Activated T-cell treated with anti-CD3 and anti-CD28 coated beads, Interleukin-2, amount 50 U/mL, for 72 hours (primary cell): ENCODE data around the gene ANXA3. TPM values are rescaled to one million over a fixed set of nuclear protein-coding genes. Genes with fewer than 3 reads are reported as not detected.

Experiments used
- ATAC-seq, 2 donors: fragments of 150-1000 bp; cut with Tn5 transposase; replicated peaks in 1 of 2; 2 replicates each; pipeline ENCODE4 v1.10.0; 2021; ENCODE audit warnings: moderate library complexity in 2 of 2, mild to moderate bottlenecking in 1 of 2
- DNase-seq, 2 donors: peaks; one replicate each; pipeline ENCODE4 v3.0.0; 2021 to 2022; ENCODE audit warnings: mixed read lengths in 1 of 2
- H3K27ac Mint-ChIP-seq: one replicate; pipeline ENCODE4 v1.8.0; 2022; ENCODE audit warnings: mild to moderate bottlenecking, moderate library complexity, mixed read lengths
- H3K27me3 Mint-ChIP-seq: one replicate; pipeline ENCODE4 v1.8.0; 2022; ENCODE audit warnings: low read depth, mixed read lengths
- H3K36me3 Mint-ChIP-seq, 2 donors: one replicate each; pipeline ENCODE4 v1.8.0; 2022; ENCODE audit warnings: mixed read lengths in 2 of 2, mild to moderate bottlenecking in 1 of 2; ENCODE audit not compliant: insufficient read depth in 2 of 2
- H3K4me1 Mint-ChIP-seq: one replicate; pipeline ENCODE4 v1.8.0; 2022; ENCODE audit warnings: low read depth, mixed read lengths
- H3K4me3 Mint-ChIP-seq, 2 donors: one replicate each; pipeline ENCODE4 v1.8.0; 2022; ENCODE audit warnings: mild to moderate bottlenecking in 2 of 2, mixed read lengths in 2 of 2, moderate library complexity in 2 of 2
- H3K9me3 Mint-ChIP-seq, 2 donors: one replicate each; pipeline ENCODE4 v1.8.0; 2022; ENCODE audit warnings: mixed read lengths in 2 of 2
- total RNA-seq, 2 donors: library from RNA; stranded (reverse); gene quantifications; one replicate each; pipeline ENCODE4 v1.2.3, GENCODE V29; 2022

ANXA3 gene
- total RNA-seq, 2 donors from 2014 or later, result 0.93 to 1.7 TPM

DNA sequence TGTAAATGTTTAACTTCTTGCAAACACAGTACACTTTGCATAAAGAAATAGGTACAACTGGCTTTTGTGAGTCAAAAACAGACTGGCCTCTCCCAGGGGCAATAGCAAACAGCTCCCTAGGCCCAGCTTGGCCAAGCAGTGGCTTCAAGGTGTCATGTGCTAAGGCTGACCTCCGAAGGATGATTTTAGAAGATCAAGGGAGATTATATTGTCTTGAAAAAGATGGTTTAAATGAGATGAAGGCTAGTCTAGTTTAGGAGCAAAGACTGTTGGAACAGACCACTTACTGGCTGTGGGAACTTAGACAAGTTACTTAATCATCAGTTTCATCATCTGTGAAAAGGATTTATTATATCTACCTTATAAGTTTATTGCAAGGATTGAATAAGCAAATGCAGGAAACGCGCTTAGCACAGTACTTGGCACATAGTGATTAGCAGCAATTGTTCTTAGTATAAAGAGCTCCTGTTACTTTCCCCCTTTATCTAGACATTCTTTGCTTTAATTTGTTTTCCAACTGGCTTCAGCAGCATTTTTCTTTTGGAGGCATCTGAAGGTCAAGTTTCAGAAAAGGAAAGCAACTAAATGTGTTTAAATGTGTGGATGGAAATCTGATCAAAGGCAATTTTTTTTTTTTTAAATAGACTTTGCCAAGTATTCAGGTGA is 17.2 kb downstream of the ANXA3 start:
- no peak overlapping the region for H3K27ac Mint-ChIP-seq
- ATAC-seq (no peak), DNase-seq (no peak)
- no peaks in the 10 kb centered on the region for H3K9me3 Mint-ChIP-seq
- peaks cover 22% of the 10 kb centered on the region for H3K27me3 Mint-ChIP-seq
- no peaks in the 10 kb centered on the region for H3K4me1 Mint-ChIP-seq
- no peak overlapping the region for H3K4me3 Mint-ChIP-seq
- no peaks in the 10 kb centered on the region for H3K36me3 Mint-ChIP-seq

DNA sequence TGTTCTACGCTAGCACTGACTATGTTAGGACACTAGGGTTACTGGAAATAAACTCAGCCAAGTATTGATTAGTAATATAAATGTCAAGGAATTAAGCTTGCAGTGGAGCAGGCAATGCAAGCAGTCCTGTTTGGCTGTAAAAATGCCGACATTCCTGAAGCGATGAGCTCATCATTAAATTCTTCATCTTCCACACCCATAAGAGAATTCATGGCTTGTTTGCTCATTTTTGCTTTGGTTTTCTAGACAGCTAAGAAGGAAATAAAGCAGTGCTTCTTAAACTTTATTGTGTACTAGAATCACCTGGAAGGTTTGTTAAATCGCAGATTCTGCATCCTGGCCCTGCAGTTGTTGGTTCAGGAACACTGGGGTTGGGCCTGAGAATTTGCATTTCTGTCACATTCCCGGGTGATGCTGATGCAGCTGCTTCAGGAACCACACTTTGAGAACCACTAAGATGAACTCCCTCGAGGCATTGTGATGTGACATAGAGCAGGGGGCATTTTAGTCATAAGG is 17.8 kb downstream of the ANXA3 start:
- H3K36me3 Mint-ChIP-seq, result no peaks in the 10 kb centered on the region
- ATAC-seq (no peak), DNase-seq (no peak)
- H3K9me3 Mint-ChIP-seq, result no peaks in the 10 kb centered on the region
- no peak overlapping the region for H3K27ac Mint-ChIP-seq
- peaks cover 22% of the 10 kb centered on the region for H3K27me3 Mint-ChIP-seq
- no peak overlapping the region for H3K4me3 Mint-ChIP-seq
- no peaks in the 10 kb centered on the region for H3K4me1 Mint-ChIP-seq

DNA sequence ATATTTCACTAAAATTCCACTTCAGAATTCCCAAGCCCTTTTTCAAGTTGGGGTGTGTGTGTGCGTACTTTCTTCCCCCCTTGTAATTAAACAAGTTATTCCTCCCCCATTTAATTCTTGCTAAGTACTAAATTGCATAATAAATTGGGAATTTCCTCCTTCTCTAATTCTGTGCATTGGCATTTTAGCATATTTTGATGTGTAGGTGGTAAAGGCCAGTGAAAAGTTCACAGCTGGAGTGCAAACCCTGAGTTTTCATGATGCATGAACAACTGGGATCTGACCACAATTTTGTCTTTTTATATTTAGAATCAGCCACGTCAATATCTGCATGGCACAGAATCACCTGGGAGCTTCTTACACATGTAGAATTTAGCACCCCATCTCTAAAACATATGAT is 18.5 kb downstream of the ANXA3 start:
- no peaks in the 10 kb centered on the region for H3K4me1 Mint-ChIP-seq
- no peak for ATAC-seq
- no peak overlapping the region for H3K4me3 Mint-ChIP-seq
- H3K27me3 Mint-ChIP-seq, result peaks cover 22% of the 10 kb centered on the region
- no peak for DNase-seq
- H3K9me3 Mint-ChIP-seq, result no peaks in the 10 kb centered on the region
- no peak overlapping the region for H3K27ac Mint-ChIP-seq
- H3K36me3 Mint-ChIP-seq, result no peaks in the 10 kb centered on the region

DNA sequence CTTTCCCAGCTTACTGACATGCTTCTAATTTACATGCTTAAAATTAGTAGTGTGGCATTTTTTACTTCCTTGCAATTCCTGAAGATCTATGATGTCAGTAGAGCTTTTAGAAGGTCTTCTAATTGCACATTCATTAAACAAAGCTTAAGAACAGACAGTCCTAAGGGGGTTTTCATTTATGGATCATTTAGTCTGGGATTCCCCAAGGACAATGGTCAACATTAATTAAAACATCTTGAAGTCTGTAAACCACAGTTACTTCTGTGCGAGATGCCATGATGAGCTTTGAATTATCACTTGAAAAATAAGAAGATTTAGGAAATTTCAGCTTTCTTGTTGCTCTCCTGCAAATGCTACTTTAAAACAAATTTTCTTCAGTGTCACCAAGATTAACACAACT is 20.2 kb downstream of the ANXA3 start:
- Mint-ChIP-seq H3K27ac (no peak overlapping the region), H3K4me3 (no peak overlapping the region), H3K36me3 (no peaks in the 10 kb centered on the region), H3K9me3 (peaks cover 0 to 4% of the 10 kb centered on the region in 2 donors), H3K4me1 (no peaks in the 10 kb centered on the region), H3K27me3 (peaks cover 22% of the 10 kb centered on the region)
- DNase-seq (no peak), ATAC-seq (no peak)

DNA sequence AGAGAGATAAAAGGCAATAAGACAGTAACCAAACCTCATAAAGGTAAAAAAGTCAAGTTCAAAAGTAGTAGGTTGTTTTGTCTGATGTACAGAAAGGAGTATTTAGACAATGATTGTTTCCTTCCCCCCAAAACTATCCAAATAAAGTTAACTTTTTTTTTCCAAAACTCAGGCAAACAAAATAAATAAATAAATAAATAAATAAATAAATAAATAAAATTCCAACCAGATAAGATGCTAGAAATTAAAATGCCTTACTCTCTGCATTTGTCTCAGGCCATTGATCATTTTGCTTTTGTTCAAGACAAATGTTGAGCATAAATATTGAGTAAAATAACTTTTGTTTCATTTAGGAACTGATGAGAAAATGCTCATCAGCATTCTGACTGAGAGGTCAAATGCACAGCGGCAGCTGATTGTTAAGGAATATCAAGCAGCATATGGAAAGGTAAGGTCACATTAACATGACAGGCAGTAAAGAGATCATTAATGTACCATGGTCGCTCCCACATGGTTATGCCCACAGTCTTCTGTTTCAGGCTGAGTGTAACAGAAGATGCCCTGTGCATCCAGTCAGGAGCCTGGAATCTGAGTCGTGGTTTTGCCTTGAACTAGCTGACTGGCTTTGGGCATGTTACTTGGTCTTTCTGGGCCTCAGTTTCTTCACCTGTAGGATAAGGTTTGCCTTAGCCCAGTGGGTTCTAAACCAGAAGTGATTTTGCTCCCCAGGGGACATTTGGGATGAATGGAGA is 27.3 kb downstream of the ANXA3 start:
- H3K4me3 Mint-ChIP-seq, result no peak overlapping the region
- peaks cover 0 to 4% of the 10 kb centered on the region in 2 donors for H3K9me3 Mint-ChIP-seq
- no peaks in the 10 kb centered on the region for H3K36me3 Mint-ChIP-seq
- H3K4me1 Mint-ChIP-seq, result no peaks in the 10 kb centered on the region
- peaks cover 7% of the 10 kb centered on the region for H3K27me3 Mint-ChIP-seq
- DNase-seq, result no peak
- H3K27ac Mint-ChIP-seq, result peak overlapping the region; percentile 13
- no peak for ATAC-seq

DNA sequence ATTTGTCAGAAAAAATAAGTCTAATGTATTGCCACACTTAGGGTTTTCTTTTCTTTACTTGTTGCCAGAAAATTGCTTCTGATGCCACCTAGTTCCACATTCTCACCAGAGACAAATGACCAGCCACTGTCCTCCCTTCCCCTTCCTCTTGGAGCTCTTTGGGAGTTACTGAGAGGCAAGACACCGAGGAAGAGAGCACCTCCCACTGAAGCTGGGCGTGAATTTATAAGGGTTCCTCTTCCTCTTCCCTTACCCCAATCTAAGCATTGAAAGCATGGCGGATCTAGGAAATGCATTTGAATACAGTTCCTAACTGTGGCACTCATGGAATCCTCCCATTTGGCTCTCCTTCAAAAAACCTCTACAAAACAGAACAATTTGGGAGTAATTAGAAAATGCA is 30.0 kb downstream of the ANXA3 start:
- Mint-ChIP-seq H3K4me1 (no peaks in the 10 kb centered on the region), H3K36me3 (no peaks in the 10 kb centered on the region), H3K4me3 (no peak overlapping the region), H3K27ac (no peak overlapping the region), H3K9me3 (no peaks in the 10 kb centered on the region), H3K27me3 (peaks cover 7% of the 10 kb centered on the region)
- DNase-seq, result no peak
- no peak for ATAC-seq

DNA sequence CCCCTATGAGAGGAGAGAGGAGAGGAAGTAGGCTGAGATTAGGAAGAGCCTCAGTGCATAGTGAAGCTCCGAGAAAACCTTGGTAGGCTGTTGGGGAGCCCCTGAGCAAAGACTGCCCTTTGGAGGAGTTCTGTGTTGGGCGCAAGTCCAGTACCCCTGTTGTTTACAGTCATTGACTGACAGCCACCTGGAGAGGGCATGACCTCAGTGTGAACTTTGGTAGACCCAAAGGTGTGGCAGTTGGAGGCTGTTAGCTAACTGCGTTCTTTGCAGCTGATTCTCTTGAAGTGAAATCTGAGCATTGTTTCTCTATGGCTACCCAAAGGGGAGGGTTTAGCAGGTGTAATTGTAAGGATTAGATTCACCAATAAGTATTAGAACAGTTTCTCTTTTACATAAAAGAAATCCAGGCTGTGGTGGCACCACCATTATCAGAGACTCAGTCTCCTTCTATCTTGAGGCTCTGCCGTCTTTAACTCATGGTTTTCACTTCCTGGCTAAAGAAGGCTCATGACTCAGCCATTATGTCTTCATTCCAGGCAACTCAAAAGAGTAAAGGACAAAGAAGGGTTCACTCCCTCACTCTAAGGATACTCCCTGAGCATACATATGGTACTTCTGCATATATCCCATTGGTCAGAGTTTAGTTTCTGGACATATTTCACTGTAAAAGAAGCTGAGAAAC is 33.4 kb downstream of the ANXA3 start:
- ATAC-seq (no peak), DNase-seq (no peak)
- peaks cover 7% of the 10 kb centered on the region for H3K27me3 Mint-ChIP-seq

DNA sequence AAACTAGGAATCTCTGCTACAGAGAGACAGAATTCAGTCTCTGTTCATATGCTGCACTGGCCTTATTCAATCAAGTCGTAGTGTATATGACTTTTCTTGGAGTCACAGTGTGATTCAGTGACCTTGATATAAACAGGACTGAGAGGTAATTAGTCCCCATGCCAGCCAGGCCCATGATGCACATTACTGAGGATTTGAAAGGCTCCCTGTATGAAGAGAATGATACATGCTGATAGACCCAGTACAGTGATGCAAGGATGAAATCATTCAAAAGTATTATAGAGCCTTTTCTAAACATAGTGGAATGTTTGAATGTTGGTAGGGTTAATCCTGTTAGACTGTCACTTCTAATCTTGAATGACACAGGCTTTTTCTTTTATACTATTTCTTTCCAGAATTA is 34.1 kb downstream of the ANXA3 start:
- Mint-ChIP-seq H3K36me3 (no peaks in the 10 kb centered on the region), H3K9me3 (no peaks in the 10 kb centered on the region), H3K27me3 (peaks cover 5% of the 10 kb centered on the region), H3K27ac (no peak overlapping the region), H3K4me1 (no peaks in the 10 kb centered on the region), H3K4me3 (no peak overlapping the region)
- ATAC-seq, result no peak
- DNase-seq, result no peak

More for the DNA sequence above, 33.4 kb downstream of the ANXA3 start:
- no peaks in the 10 kb centered on the region for H3K9me3 Mint-ChIP-seq
- H3K36me3 Mint-ChIP-seq, result no peaks in the 10 kb centered on the region
- no peak overlapping the region for H3K4me3 Mint-ChIP-seq
- H3K4me1 Mint-ChIP-seq, result no peaks in the 10 kb centered on the region
- no peak overlapping the region for H3K27ac Mint-ChIP-seq

DNA sequence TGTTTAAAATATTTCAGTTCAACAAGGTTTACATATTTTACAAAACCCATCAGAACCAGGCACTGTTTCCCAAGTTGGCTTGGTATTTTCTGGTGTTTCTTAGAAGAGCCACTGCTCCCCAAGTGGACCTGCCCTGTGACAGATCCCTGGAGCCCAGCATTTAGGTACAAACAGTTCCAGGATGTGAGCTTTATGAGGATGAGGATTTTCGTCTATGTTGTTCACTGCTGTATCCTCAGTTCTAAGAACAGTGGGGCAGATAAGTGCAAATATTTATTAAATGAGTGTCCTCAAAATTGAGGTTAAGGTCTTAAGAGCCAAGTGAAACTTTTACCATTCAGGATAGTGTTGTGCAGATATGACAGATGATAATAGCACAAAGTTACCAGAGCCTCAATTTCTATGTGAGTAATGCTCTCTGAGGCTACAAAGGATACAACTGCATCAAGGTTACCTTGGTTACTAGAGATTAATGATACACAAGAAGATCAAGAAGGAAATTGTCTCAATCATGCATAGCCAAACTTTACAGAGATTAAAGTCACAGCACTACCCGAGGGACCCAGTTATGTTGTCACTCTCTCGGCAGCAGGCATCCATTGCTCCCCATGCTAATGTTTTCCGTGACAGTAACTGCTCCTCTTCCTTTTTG is 37.5 kb downstream of the ANXA3 start:
- Mint-ChIP-seq H3K27me3 (no peaks in the 10 kb centered on the region), H3K4me1 (no peaks in the 10 kb centered on the region), H3K9me3 (no peaks in the 10 kb centered on the region), H3K27ac (no peak overlapping the region), H3K36me3 (no peaks in the 10 kb centered on the region), H3K4me3 (no peak overlapping the region)
- DNase-seq, result no peak
- no peak for ATAC-seq

DNA sequence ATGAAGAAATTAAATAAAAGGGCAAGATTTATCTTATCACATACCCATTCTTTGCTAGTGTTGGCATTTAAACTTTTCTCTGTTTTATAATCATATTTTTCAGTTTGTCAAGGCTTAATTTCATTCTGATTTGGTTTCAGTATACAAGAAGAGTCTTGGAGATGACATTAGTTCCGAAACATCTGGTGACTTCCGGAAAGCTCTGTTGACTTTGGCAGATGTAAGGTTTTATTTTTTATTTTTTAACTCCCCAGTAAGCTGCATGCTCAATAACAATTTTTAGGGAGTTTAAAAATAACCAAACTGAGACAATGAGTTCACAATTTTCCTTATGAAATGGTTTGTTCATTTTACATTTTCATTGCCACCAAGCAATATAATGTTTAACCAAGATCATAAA is 39.8 kb downstream of the ANXA3 start:
- no peak for ATAC-seq
- no peaks in the 10 kb centered on the region for H3K9me3 Mint-ChIP-seq
- H3K27me3 Mint-ChIP-seq, result no peaks in the 10 kb centered on the region
- DNase-seq, result no peak
- no peak overlapping the region for H3K4me3 Mint-ChIP-seq
- no peaks in the 10 kb centered on the region for H3K4me1 Mint-ChIP-seq
- no peaks in the 10 kb centered on the region for H3K36me3 Mint-ChIP-seq
- H3K27ac Mint-ChIP-seq, result no peak overlapping the region

DNA sequence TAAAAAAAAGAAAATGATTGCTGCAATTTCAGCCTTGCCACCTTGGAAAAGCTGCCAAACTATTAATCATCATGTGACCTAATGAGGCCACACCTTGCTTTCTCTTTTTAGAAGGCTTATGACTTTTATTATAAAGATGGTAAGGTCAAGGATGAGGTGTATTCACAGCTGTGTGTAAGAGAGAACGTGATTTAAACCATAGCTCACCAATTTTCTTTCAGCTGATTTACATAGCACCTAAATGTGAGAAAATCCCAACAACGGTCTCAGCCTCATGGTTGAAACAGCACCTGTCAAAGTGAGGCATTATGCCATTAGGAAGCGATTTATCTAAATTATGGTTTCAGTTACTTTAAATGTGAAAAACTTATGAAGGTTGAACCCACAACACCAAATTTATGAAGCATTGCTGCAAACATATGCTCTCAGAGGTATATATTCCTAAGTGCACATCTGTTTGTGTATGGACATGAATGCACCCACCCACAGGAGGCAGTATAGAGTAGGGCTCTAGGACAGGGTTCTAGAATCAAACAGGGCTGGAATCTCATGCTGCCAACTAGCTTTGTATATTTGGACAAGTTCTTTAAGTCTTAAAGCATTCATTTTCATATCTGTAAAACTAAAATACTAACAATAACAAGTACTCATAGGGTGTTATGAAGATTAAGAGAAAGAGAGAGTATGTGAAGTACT is 40.7 kb downstream of the ANXA3 start:
- Mint-ChIP-seq H3K4me1 (no peaks in the 10 kb centered on the region), H3K4me3 (no peak overlapping the region), H3K9me3 (no peaks in the 10 kb centered on the region), H3K27ac (no peak overlapping the region), H3K27me3 (no peaks in the 10 kb centered on the region), H3K36me3 (no peaks in the 10 kb centered on the region)
- no peak for DNase-seq
- no peak for ATAC-seq

DNA sequence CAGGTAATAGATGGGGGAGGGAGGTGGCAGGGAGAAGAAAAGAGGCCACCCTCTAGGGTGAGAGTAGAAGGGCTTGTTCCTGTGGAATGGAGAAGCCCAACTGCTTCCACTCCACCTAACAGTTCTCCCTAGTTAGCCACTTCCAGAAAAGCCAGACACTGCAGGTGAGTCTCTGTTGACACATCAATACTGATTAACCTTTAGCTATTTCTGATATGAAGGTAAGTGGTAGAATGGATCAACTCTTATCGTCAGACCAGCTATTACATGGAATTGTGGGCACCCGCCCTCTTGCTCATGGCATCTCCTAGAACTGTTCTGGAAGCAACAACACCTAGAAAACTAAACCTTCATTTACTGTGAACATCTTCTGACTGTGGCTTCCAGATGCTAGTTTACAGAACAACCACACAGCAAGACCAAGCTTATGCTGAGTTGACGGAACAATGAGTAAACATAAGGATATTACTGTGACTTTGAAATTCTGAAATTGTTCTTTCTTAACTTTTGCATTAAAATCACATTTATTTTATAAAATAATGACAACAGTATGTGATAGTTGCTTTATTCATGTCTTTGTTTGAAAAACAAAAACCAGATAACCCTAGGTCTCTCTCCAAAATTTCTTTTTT is 44.7 kb downstream of the ANXA3 start:
- DNase-seq (no peak), ATAC-seq (no peak)
- no peak overlapping the region for H3K4me3 Mint-ChIP-seq
- no peaks in the 10 kb centered on the region for H3K4me1 Mint-ChIP-seq
- H3K36me3 Mint-ChIP-seq, result no peaks in the 10 kb centered on the region
- no peaks in the 10 kb centered on the region for H3K27me3 Mint-ChIP-seq
- no peak overlapping the region for H3K27ac Mint-ChIP-seq
- H3K9me3 Mint-ChIP-seq, result no peaks in the 10 kb centered on the region
